OCI-LY3 (cell line): ENCODE results near the gene C1orf226.

Experiments used
- H2AFZ ChIP-seq: fragments of 200-600, 300-600 bp; shearing (Covaris generic); 2 replicates; pipeline ENCODE4 v1.6.0; 2014; ENCODE audit warnings: antibody characterized with exemption, low read depth, low read length
- H3K27ac ChIP-seq: fragments of 200-600, 300-600 bp; sonication (generic); 2 replicates; pipeline ENCODE4 v1.5.1; 2014; ENCODE audit warnings: mild to moderate bottlenecking, low read length, moderate library complexity, mixed read lengths
- H3K27me3 ChIP-seq: fragments of 200-600, 300-600 bp; sonication (generic); 2 replicates; pipeline ENCODE4 v1.6.1; 2014; ENCODE audit warnings: low read depth, low read length, mixed read lengths
- H3K36me3 ChIP-seq: fragments of 200-600, 300-600 bp; sonication (generic); replicated peaks from 2 replicates; pipeline ENCODE3; 2014; ENCODE audit warnings: low read depth, low read length, mixed read lengths
- H3K4me1 ChIP-seq: fragments of 300-600, 200-600 bp; sonication (generic); 2 replicates; pipeline ENCODE4 v1.6.1; 2014; ENCODE audit warnings: low read length, mixed read lengths
- H3K4me2 ChIP-seq: fragments of 200-600, 300-600 bp; sonication (generic); 2 replicates; pipeline ENCODE4 v1.6.1; 2014; ENCODE audit warnings: low read length, mixed read lengths
- H3K4me3 ChIP-seq: fragments of 300-600, 200-600 bp; sonication (generic); 2 replicates; pipeline ENCODE4 v1.5.1; 2014; ENCODE audit warnings: antibody characterized with exemption, mild to moderate bottlenecking, low read length, moderate library complexity
- H3K79me2 ChIP-seq: fragments of 300-600, 200-600 bp; shearing (Covaris generic); 2 replicates; pipeline ENCODE4 v1.6.1; 2014; ENCODE audit warnings: mild to moderate bottlenecking, low read length, mixed read lengths
- H3K9ac ChIP-seq: fragments of 300-600, 200-600 bp; shearing (Covaris generic); 2 replicates; pipeline ENCODE4 v1.6.0; 2014; ENCODE audit warnings: mild to moderate bottlenecking, low read length, moderate library complexity
- H3K9me3 ChIP-seq: fragments of 200-600, 300-600 bp; shearing (Covaris generic); 2 replicates; pipeline ENCODE4 v1.6.1; 2014; ENCODE audit warnings: low read length, mixed read lengths; ENCODE audit not compliant: insufficient read depth
- H4K20me1 ChIP-seq: fragments of 200-600, 300-600 bp; sonication (generic); 2 replicates; pipeline ENCODE4 v1.6.1; 2016; ENCODE audit warnings: low read length, mixed read lengths; ENCODE audit not compliant: insufficient read depth
- EZH2phosphoT487 ChIP-seq: fragments of 200-600 bp; shearing (Covaris generic); IDR thresholded peaks from 2 replicates; pipeline ENCODE4 v1.6.1; 2018; ENCODE audit warnings: antibody characterized with exemption, mixed run types, low read depth
- TF ChIP-seq, protein P1 (sequence below): fragments of 200-600, 300-600 bp; sonication (generic); IDR thresholded peaks from 2 replicates; pipeline ENCODE4 v1.5.1; 2014; ENCODE audit warnings: antibody characterized with exemption, low read length, low read depth

The C1orf226 gene

DNA sequence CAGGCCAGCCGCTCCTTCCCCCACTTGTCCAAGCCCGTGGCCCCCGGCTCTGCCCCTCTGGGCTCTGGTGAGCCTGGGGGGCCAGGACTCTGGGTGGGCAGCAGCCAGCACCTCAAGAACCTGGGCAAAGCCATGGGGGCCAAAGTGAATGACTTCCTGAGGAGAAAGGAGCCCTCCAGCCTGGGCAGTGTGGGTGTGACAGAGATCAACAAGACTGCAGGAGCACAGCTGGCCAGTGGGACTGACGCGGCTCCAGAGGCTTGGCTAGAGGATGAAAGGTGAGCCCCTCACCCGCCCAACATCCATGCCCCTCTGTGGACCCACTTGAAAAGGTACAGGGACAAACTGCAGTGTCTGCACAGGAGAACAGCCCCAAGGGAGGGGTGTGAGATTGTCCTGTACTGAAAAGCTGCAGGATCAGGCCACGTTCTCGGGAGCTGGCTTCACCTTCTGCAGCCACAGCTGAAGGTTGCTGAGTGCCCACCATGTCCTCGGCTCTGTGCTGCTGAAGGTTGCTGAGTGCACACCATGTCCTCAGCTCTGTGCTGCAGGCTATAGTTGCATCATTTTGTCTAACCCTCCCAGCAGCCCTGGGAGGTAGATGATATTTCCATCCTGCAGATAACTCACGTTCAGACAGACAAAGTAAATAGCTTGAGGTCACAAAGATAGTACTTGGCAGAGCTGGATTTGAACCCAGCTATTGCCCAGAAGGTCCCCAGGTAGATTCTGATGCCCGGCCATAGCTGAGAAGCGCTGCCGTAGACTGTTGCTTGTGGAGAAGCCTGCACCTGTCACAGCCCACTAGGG is 618 bp downstream of the C1orf226 start:
- Histone ChIP-seq H3K27me3 (peaks cover 45% of the 10 kb centered on the region), H4K20me1 (no peaks in the 10 kb centered on the region), H3K4me3 (no peak overlapping the region), H3K4me1 (no peaks in the 10 kb centered on the region), H2AFZ (no peak overlapping the region), H3K36me3 (no peaks in the 10 kb centered on the region), H3K4me2 (no peak overlapping the region), H3K27ac (no peak overlapping the region), H3K9me3 (no peaks in the 10 kb centered on the region), H3K9ac (no peak overlapping the region), H3K79me2 (no peaks in the 10 kb centered on the region)
- TF ChIP-seq, protein P1, sequence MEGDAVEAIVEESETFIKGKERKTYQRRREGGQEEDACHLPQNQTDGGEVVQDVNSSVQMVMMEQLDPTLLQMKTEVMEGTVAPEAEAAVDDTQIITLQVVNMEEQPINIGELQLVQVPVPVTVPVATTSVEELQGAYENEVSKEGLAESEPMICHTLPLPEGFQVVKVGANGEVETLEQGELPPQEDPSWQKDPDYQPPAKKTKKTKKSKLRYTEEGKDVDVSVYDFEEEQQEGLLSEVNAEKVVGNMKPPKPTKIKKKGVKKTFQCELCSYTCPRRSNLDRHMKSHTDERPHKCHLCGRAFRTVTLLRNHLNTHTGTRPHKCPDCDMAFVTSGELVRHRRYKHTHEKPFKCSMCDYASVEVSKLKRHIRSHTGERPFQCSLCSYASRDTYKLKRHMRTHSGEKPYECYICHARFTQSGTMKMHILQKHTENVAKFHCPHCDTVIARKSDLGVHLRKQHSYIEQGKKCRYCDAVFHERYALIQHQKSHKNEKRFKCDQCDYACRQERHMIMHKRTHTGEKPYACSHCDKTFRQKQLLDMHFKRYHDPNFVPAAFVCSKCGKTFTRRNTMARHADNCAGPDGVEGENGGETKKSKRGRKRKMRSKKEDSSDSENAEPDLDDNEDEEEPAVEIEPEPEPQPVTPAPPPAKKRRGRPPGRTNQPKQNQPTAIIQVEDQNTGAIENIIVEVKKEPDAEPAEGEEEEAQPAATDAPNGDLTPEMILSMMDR: no peak
- no peak for TF ChIP-seq EZH2phosphoT487

DNA sequence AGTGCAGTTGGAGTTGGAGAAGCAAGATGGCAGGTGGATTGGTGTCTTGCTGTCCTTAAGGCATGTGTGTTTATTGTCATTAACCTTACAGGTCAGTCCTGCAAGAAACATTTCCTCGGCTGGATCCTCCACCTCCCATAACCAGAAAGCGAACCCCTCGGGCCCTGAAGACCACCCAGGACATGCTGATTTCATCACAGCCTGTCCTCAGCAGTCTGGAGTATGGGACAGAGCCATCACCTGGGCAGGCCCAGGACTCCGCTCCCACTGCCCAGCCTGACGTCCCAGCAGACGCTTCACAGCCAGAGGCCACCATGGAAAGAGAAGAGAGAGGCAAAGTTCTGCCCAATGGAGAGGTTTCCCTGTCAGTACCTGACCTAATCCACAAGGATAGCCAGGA is 1.6 kb downstream of the C1orf226 start:
- H3K9ac ChIP-seq: no peak overlapping the region
- H3K27me3 ChIP-seq: peaks cover 44% of the 10 kb centered on the region
- H3K4me3 ChIP-seq: no peak overlapping the region
- H3K9me3 ChIP-seq: no peaks in the 10 kb centered on the region
- TF ChIP-seq, protein P1: no peak
- TF ChIP-seq EZH2phosphoT487: no peak
- no peaks in the 10 kb centered on the region for H3K36me3 ChIP-seq
- H3K4me2 ChIP-seq: no peak overlapping the region
- no peak overlapping the region for H2AFZ ChIP-seq
- no peaks in the 10 kb centered on the region for H3K4me1 ChIP-seq
- no peaks in the 10 kb centered on the region for H4K20me1 ChIP-seq
- H3K79me2 ChIP-seq: no peaks in the 10 kb centered on the region
- no peak overlapping the region for H3K27ac ChIP-seq

DNA sequence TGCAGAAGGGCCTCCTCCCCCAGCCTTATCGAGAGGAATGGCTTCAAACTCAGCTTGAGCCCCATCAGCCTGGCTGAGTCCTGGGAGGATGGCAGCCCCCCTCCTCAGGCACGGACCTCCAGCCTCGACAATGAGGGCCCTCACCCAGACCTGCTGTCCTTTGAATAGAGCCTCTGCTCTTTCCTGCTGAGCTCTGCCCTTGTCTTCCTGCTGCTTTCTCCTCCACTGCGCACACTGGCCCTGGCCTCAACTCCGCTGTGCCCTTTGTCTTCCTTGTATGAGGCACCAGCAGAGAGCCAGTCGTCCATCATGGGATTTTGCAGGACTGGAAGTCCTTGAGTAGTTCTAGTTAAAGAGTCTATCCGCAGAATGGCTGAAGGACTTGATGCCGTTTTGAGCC is 2.0 kb downstream of the C1orf226 start:
- no peaks in the 10 kb centered on the region for H3K4me1 ChIP-seq
- H3K36me3 ChIP-seq: no peaks in the 10 kb centered on the region
- H3K4me2 ChIP-seq: no peak overlapping the region
- H4K20me1 ChIP-seq: no peaks in the 10 kb centered on the region
- no peak overlapping the region for H3K9ac ChIP-seq
- H3K27ac ChIP-seq: no peak overlapping the region
- no peak overlapping the region for H3K4me3 ChIP-seq
- no peaks in the 10 kb centered on the region for H3K9me3 ChIP-seq
- no peak overlapping the region for H2AFZ ChIP-seq
- no peaks in the 10 kb centered on the region for H3K79me2 ChIP-seq
- no peak for TF ChIP-seq EZH2phosphoT487
- TF ChIP-seq, protein P1: no peak
- peaks cover 44% of the 10 kb centered on the region for H3K27me3 ChIP-seq

DNA sequence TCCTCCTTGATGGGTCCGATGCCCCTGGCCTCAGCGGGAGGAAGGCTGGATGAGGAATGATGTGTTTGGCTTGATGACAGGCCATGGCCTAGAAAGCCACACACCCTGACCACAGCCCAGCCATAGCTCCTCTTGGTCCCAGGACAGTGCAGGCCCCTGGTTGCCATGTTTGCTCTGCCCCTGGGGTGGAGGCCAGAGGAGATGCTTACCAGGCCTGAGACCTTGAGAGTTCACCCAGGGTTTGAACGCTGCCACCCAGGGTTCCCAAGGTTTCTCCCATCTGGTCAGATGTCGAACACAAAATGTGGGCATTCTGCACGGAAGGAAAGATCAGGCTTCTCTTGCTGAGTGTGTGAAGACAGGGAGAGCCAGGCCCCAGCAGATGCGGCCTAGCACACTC is 2.6 kb downstream of the C1orf226 start:
- H3K27me3 ChIP-seq: peaks cover 45% of the 10 kb centered on the region
- no peaks in the 10 kb centered on the region for H3K79me2 ChIP-seq
- H3K4me2 ChIP-seq: no peak overlapping the region
- TF ChIP-seq EZH2phosphoT487: no peak
- TF ChIP-seq, protein P1: no peak
- H3K9me3 ChIP-seq: no peaks in the 10 kb centered on the region
- H3K4me3 ChIP-seq: no peak overlapping the region
- H3K36me3 ChIP-seq: no peaks in the 10 kb centered on the region
- no peak overlapping the region for H3K9ac ChIP-seq
- no peak overlapping the region for H3K27ac ChIP-seq
- H2AFZ ChIP-seq: no peak overlapping the region
- no peaks in the 10 kb centered on the region for H4K20me1 ChIP-seq
- peaks cover 1% of the 10 kb centered on the region for H3K4me1 ChIP-seq
